ENCODE measurements around the gene TEK.

Gene TEK

GRCh38 chr9:27142299-27142930, 33.4 kb downstream of the TEK start:
- TF ChIP-seq REST (IDR thresholded peaks at IDR 0.05; ENCODE audit: insufficient replicate concordance, low read depth), result no peak
- no peak for TF ChIP-seq GABPA (IDR thresholded peaks at IDR 0.05; ENCODE audit: low read depth)
- TF ChIP-seq SPI1 (IDR thresholded peaks at IDR 0.05; ENCODE audit: borderline replicate concordance, low read depth), result no peak
- TF ChIP-seq, protein P1, sequence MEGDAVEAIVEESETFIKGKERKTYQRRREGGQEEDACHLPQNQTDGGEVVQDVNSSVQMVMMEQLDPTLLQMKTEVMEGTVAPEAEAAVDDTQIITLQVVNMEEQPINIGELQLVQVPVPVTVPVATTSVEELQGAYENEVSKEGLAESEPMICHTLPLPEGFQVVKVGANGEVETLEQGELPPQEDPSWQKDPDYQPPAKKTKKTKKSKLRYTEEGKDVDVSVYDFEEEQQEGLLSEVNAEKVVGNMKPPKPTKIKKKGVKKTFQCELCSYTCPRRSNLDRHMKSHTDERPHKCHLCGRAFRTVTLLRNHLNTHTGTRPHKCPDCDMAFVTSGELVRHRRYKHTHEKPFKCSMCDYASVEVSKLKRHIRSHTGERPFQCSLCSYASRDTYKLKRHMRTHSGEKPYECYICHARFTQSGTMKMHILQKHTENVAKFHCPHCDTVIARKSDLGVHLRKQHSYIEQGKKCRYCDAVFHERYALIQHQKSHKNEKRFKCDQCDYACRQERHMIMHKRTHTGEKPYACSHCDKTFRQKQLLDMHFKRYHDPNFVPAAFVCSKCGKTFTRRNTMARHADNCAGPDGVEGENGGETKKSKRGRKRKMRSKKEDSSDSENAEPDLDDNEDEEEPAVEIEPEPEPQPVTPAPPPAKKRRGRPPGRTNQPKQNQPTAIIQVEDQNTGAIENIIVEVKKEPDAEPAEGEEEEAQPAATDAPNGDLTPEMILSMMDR (IDR thresholded peaks at IDR 0.05; ENCODE audit: insufficient read depth, low read length), result no peak
- TF ChIP-seq POLR2AphosphoS5 (IDR thresholded peaks at IDR 0.05; ENCODE audit: low read depth), result no peak
- H3K27ac ChIP-seq (replicated peaks), result no peak overlapping the region
- no peak for DNase-seq (ENCODE audit: low read depth in 1 of 2, low spot score in 1 of 2)
- H3K4me3 ChIP-seq (replicated peaks; ENCODE audit: insufficient read depth, low read length), result no peak overlapping the region
- H3K27me3 ChIP-seq (ENCODE audit: insufficient read depth, poor library complexity, severe bottlenecking), result no peaks in the 10 kb centered on the region

- no peak for DNase-seq (ENCODE audit: low read depth in 1 of 2, low spot score in 1 of 2)
Measured at GRCh38 chr9:27145143-27145542, 36.1 kb downstream of the TEK start.

DNA sequence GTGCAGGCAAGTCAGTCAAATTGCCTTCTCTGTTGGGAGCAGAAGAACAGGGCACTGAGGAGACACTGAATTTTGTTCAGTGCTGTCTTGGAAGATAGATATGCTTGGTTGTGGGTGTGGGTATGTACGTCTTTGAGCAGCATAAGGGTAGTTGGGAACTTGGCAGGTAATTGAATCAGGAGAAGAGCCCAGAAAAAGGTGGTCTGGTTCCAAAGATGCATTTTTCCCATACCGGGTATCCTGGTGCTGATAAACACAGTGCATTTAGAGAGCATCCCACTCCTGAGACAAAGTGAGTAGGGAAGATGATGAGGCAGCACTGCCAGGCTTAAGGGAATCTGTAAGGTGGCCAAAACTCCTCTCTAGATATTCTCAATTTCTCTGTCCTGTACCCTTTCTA, 40.6 kb downstream of the TEK start:
- no peak overlapping the region for H3K27ac ChIP-seq (replicated peaks)
- no peaks in the 10 kb centered on the region for H3K27me3 ChIP-seq (ENCODE audit: insufficient read depth, poor library complexity, severe bottlenecking)
- DNase-seq (ENCODE audit: low read depth in 1 of 2, low spot score in 1 of 2), result no peak
- no peak overlapping the region for H3K4me3 ChIP-seq (replicated peaks; ENCODE audit: insufficient read depth, low read length)
- TF ChIP-seq REST (IDR thresholded peaks at IDR 0.05; ENCODE audit: insufficient replicate concordance, low read depth) (no peak), SPI1 (IDR thresholded peaks at IDR 0.05; ENCODE audit: borderline replicate concordance, low read depth) (no peak), POLR2AphosphoS5 (IDR thresholded peaks at IDR 0.05; ENCODE audit: low read depth) (no peak), GABPA (IDR thresholded peaks at IDR 0.05; ENCODE audit: low read depth) (no peak)
- TF ChIP-seq, protein P1 (IDR thresholded peaks at IDR 0.05; ENCODE audit: insufficient read depth, low read length), result no peak

More at GRCh38 chr9:27145143-27145542, 36.1 kb downstream of the TEK start:
- Histone ChIP-seq H3K4me3 (replicated peaks; ENCODE audit: insufficient read depth, low read length) (no peak overlapping the region), H3K27ac (replicated peaks) (no peak overlapping the region), H3K27me3 (ENCODE audit: insufficient read depth, poor library complexity, severe bottlenecking) (no peaks in the 10 kb centered on the region)
- TF ChIP-seq, protein P1 (IDR thresholded peaks at IDR 0.05; ENCODE audit: insufficient read depth, low read length), result no peak
- TF ChIP-seq SPI1 (IDR thresholded peaks at IDR 0.05; ENCODE audit: borderline replicate concordance, low read depth), result no peak
- TF ChIP-seq GABPA (IDR thresholded peaks at IDR 0.05; ENCODE audit: low read depth), result no peak
- TF ChIP-seq REST (IDR thresholded peaks at IDR 0.05; ENCODE audit: insufficient replicate concordance, low read depth), result no peak
- no peak for TF ChIP-seq POLR2AphosphoS5 (IDR thresholded peaks at IDR 0.05; ENCODE audit: low read depth)
